Stimulated activated naive CD4-positive, alpha-beta T cell (primary cell): ENCODE measurements around the gene FRMD4A.

ENCODE experiments used
- DNase-seq, 6 experiments: peaks; one replicate each; lab custom pipeline; 2025; lab: John Stamatoyannopoulos, UW

FRMD4A gene

GRCh38 chr10:13820119-13820963 lies 510.4 kb downstream of the FRMD4A start:
- DNase-seq: no peak

GRCh38 chr10:13816195-13816925 lies 514.4 kb downstream of the FRMD4A start:
- no peak for DNase-seq

- no peak for DNase-seq
These were observed 515.0 kb downstream of the FRMD4A start for GRCh38 chr10:13815756-13816155.

GRCh38 chr10:13813550-13813949 lies 517.2 kb downstream of the FRMD4A start:
- DNase-seq: no peak

- DNase-seq: no peak
These were observed 517.9 kb downstream of the FRMD4A start for GRCh38 chr10:13812804-13813203.

GRCh38 chr10:13810568-13810967 lies 520.2 kb downstream of the FRMD4A start:
- DNase-seq: no peak

GRCh38 chr10:13809427-13809826 lies 521.3 kb downstream of the FRMD4A start:
- no peak for DNase-seq

- no peak for DNase-seq
These were observed 522.0 kb downstream of the FRMD4A start for GRCh38 chr10:13808556-13809391.

GRCh38 chr10:13806419-13806818 lies 524.3 kb downstream of the FRMD4A start:
- DNase-seq: peak in 1 of 6 experiments; percentile 9

- no peak for DNase-seq
These were observed 526.9 kb downstream of the FRMD4A start for GRCh38 chr10:13803566-13804554.

GRCh38 chr10:13801907-13802288 lies 528.8 kb downstream of the FRMD4A start:
- no peak for DNase-seq

GRCh38 chr10:13801156-13801906 lies 529.4 kb downstream of the FRMD4A start:
- no peak for DNase-seq

GRCh38 chr10:13797164-13797563 lies 533.6 kb downstream of the FRMD4A start:
- DNase-seq: no peak

- DNase-seq: peak in 2 of 6 experiments; percentile 18 to 21
These were observed 534.8 kb downstream of the FRMD4A start for GRCh38 chr10:13795653-13796555.

- DNase-seq: no peak
These were observed 535.6 kb downstream of the FRMD4A start for GRCh38 chr10:13794992-13795612.

- DNase-seq: no peak
These were observed 538.7 kb downstream of the FRMD4A start for GRCh38 chr10:13792006-13792405.

- no peak for DNase-seq
These were observed 539.2 kb downstream of the FRMD4A start for GRCh38 chr10:13791483-13791882.

GRCh38 chr10:13790196-13790595 lies 540.5 kb downstream of the FRMD4A start:
- no peak for DNase-seq

- no peak for DNase-seq
These were observed 541.3 kb downstream of the FRMD4A start for GRCh38 chr10:13789448-13789829.
